GM21786 (cell line): Measurements from ENCODE around the gene C15orf39.
"Not testable (repeated sequence)": the region's sequence is repeated elsewhere in the genome, so short reads cannot be mapped to it uniquely, and the experiment has no call there.

ENCODE experiments used
- ATAC-seq: cut with Tn5 transposase; IDR thresholded peaks from one replicate; pipeline ENCODE4 v1.9.1; 2021; ENCODE audit not compliant: unreplicated experiment

C15orf39 gene

DNA sequence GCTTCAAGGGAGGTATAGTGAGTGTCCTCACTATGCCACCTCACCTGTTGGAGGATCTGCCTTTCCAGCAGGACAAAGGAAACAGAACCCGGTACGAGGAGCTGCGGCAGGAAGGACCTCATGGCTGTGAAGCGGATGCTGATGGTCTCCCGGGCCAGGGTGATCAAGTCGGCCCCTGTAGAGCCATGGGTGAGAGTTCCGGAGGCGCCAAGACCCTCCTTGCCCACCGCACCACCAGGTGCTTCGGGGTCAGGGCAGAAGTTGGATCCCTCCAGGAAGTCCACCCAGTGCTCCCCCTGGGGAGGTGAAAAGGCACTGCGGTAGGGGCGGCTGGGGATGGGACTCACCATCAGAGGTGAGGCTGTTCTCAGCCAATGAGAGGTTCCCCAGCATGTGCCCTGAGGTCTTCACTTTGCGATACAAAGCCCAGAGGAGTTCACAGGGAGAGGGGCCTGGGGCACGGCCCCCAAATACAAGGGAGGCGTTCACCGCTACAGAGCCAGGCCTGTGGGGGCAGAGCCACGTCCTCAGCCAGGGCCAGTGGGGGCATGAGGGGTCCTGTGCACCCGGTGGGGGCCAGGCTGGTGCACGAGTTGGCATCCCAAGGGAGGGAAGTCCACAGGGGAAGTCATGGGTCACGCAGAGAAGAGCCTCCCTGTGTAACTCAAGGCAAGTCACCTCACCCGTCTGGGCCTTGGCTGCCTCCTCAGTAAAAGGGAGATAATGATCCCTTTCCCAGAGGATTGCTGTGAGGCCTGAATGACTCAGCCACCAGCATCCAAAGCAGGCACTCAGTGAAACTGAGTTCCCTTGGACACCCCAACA, 27.7 kb downstream of the C15orf39 start:
- ATAC-seq = no peak

DNA sequence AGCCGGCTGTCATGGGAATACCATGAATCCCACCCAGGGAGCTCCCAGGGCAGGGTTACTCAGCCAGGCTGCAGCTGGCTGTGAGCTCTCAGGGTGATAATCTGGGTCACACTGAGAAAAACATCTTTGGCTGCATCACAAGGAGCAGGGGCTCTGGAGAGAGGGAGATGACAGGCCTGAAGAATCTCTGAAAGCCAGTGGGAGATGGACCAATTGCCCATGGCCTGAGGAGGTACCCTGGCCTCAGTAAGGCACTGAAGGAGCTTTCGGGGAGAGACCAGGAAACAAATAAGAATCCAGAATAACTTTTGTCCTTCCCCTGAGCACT, 28.3 kb downstream of the C15orf39 start:
- no peak for ATAC-seq

DNA sequence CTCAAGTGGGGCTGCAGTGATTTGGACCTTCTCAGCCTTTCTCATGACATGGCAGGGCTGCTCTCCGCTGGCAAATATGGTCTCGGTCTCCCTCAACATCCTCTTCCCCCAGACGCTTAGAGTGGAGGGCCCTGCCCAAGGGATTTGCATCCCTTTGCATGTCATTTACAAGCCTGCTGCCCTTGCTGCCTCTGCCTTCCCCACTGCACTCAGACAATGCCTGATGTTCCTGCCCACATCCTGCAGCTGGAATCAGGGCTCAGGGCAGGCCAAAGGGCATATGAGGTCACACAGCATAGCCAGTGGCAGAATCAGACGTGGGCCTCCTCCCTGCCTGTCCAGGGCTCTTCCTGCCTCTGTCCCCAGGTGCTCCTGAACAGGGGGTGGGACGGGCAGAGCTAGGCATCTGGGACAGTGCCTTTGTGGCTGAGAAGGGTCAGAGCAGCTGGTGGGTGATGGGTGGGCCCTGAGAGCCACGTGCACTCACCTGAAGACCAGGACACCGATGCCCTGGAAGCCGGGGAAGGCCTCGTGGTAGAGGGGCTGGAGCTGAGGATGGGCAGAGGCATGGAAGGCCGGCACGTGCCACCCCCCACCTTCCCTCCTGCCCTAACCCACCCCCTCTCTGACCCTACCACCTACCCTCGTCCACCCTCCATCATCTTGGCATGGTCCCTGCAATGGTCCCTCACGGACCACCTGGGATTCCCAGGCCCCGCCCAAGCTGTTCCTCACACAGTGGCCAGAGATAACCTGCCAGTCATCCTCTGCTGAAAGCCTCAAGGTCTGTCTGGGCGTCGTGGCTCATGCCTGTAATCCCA, 29.1 kb downstream of the C15orf39 start:
- no peak for ATAC-seq

- ATAC-seq = no peak
These were observed 30.2 kb downstream of the C15orf39 start for GRCh38 chr15:75231836-75232235.

- ATAC-seq = no peak
These were observed 30.7 kb downstream of the C15orf39 start for GRCh38 chr15:75232252-75232813.

- ATAC-seq = no peak
These were observed 31.3 kb downstream of the C15orf39 start for GRCh38 chr15:75232826-75233503.

DNA sequence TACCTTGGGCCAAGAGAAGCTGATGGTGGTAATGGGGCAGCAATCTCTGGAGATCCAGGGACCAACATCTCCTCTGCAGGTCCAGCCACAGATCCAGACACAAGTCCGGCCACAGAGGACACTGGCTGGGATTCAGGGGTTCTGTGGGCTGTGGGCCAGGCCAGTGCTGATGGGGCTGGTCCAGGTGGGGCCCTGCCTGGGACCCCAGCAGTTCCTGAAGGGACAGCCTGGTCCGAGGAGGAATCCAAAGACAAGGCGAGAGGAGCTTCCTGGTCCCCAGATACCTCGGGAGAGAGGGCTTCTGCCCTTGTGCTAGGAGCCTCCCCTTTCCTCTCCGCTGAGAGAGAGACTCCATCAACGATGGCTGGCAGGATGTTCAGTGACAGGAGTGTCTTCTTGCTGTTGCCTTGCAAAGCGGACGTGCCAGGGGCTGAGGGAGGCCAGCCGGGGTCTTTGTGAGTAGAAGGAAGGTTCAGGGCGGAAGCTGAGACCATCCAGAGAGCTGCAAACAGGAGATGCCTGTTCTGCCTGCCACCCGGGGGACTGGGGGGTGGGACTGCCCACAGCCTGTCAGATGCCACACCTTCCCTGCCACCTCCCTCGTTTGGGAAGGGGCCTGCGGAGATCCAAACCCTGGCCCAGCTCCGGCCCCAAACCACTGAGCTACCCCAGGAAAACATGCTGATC, 32.0 kb downstream of the C15orf39 start:
- ATAC-seq = no peak

DNA sequence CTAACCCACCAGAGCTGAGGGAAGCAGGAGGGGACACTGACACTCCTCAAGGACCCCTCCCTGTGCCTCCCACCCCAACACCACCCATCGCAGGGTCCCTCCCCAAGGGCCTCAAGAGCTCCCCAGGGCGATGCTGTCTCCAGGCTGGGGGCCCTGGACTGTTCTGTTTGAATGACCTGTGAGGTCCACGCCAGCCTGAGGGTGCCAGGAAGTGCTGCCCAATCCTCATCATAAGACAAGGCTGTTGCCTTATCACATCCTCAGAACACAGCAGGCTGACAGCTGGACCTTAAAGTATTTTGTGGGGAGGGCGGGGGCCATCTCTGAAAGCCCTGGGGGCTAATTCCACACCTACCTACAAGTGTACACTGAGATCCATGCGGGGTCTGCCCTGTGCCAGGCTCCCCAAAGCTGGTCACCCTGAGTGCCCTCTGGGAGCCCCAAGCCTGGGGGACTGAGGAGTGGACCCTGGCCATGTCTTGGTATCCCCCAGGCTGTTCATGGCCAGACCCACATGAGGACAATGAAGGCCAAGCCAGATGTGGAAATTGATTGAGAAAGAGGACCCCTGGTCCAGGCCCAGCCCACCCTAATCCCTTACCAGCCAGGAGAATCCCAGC, 32.6 kb downstream of the C15orf39 start:
- no peak for ATAC-seq

- no peak for ATAC-seq
These were observed 33.5 kb downstream of the C15orf39 start for GRCh38 chr15:75235051-75235673.

- ATAC-seq = no peak
These were observed 34.4 kb downstream of the C15orf39 start for GRCh38 chr15:75235760-75236729.

DNA sequence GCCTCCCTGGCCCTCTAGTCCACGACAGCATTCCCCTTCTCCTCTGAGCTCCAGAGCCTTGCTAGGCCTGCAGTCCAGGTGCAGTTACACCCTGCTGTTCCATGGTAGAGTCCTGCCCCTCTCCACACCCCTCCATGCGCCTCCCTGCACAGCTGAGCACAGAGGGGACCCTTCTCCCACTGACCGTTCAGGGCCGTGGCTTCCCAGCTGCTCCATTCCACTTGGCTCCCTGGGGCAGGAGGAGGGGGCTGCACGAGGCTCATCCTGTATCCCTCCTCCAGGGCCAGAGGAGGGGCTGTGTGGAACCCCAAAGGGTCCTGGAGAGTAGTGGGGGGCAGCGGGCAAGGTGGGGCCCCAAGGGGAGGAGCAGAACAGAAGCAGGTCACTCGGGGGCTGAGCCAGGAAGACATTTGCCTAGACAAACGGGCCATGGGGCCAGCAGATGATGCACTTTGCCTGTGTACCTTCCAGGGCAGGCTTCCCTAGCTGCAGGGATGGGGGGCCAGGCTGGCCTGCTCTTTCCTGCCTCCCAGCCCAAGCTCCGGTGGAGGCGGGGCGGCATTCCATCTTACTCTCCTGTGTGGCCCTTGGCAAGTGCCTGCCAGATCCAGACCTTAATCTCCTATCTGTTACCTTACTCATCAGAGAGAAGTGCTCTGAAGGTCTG, 35.8 kb downstream of the C15orf39 start:
- no peak for ATAC-seq

- ATAC-seq = no peak
These were observed 36.5 kb downstream of the C15orf39 start for GRCh38 chr15:75238150-75238549.

GRCh38 chr15:75245741-75246140, 44.1 kb downstream of the C15orf39 start:
- ATAC-seq = not testable (repeated sequence)

DNA sequence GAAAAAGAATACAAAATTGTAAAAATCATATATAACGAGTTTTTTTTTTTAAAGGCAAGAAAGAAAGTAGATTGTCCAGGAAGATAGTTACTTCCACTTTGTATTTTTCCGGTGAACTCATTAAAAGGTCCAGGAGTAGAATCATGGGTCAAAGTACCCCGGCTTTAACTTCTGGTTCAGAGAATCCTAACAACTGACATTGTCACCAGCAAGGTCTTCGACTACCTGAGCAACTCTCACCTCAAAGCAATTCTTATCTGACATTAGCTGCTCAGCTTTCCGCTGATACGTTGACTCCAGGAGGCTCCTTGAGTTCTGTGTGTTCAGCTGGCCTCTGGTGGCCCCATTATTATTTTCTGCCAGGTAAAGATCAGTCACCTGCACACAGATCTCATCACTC, 47.3 kb downstream of the C15orf39 start:
- ATAC-seq = not testable (repeated sequence)

- ATAC-seq = no peak
These were observed 48.0 kb downstream of the C15orf39 start for GRCh38 chr15:75249726-75250125.

GRCh38 chr15:75251343-75251742, 49.7 kb downstream of the C15orf39 start:
- ATAC-seq = not testable (repeated sequence)

- not testable (repeated sequence) for ATAC-seq
These were observed 50.6 kb downstream of the C15orf39 start for GRCh38 chr15:75252285-75252684.

DNA sequence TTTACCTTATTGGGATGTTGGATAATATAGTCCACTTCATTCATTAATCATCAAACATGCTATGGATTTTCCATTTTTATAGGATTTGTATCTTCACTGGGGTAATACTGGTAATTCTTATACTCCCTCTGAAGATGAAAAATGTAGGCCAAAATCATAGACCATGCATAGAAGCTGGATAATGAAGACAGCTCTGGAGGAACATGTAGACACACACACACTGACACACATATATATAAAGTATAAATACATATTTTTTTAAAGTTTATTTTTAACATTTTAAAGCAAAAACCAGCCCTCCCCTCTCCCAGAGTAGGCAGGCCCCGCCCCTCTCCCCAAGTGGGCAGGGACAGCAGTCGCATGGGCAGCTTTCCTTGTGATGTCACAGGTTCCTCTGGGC, 56.4 kb downstream of the C15orf39 start, which contains the start of gene GOLGA6C:
GOLGA6C (plus strand) TSS at position 301 of the 400 bp plus-strand sequence. CDS start 265 bp downstream, outside the sequence.
- ATAC-seq = not testable (repeated sequence)
